BLaER1 (cell line): Measurements from ENCODE around the gene LHB.
A peak's percentile ranks its signal among the peaks of the same experiment; 100 is the strongest.
"Not testable (repeated sequence)": the region's sequence is repeated elsewhere in the genome, so short reads cannot be mapped to it uniquely, and the experiment has no call there.

Experiments
- H3K27ac ChIP-seq: shearing (Covaris generic); formaldehyde crosslinking; 2 replicates; pipeline ENCODE4 v1.8.1; 2022
- H3K27me3 ChIP-seq: shearing (Covaris generic); formaldehyde crosslinking; 2 replicates; pipeline ENCODE4 v1.8.1; 2022
- H3K36me3 ChIP-seq: shearing (Covaris generic); formaldehyde crosslinking; 2 replicates; pipeline ENCODE4 v1.8.1; 2022
- H3K4me1 ChIP-seq: shearing (Covaris generic); formaldehyde crosslinking; 2 replicates; pipeline ENCODE4 v1.8.1; 2022
- H3K4me2 ChIP-seq: shearing (Covaris generic); formaldehyde crosslinking; 2 replicates; pipeline ENCODE4 v1.8.1; 2022
- H3K4me3 ChIP-seq: shearing (Covaris generic); formaldehyde crosslinking; 2 replicates; pipeline ENCODE4 v1.8.1; 2022
- H3K9ac ChIP-seq: shearing (Covaris generic); formaldehyde crosslinking; 2 replicates; pipeline ENCODE4 v1.8.1; 2022
- H3K9me3 ChIP-seq: shearing (Covaris generic); formaldehyde crosslinking; 2 replicates; pipeline ENCODE4 v1.8.1; 2022
- H4K20me1 ChIP-seq: shearing (Covaris generic); formaldehyde crosslinking; 2 replicates; pipeline ENCODE4 v1.8.1; 2022
- Cebpa-rat ChIP-seq: shearing (Covaris generic); IDR thresholded peaks from 2 replicates; pipeline ENCODE4 v1.8.1; 2022

Gene LHB

GRCh38 chr19:49056101-49056901 is 39.4 kb upstream of the LHB start:
- TF ChIP-seq Cebpa-rat = no peak
- Histone ChIP-seq H3K4me2 (peak overlapping the region; percentile 75), H3K27ac (no peak overlapping the region), H4K20me1 (peaks cover 8% of the 10 kb centered on the region; the same call in 1 of the 2 replicates), H3K4me1 (peaks cover 31% of the 10 kb centered on the region), H3K36me3 (no peaks in the 10 kb centered on the region), H3K9me3 (no peaks in the 10 kb centered on the region), H3K27me3 (peaks cover 66% of the 10 kb centered on the region), H3K4me3 (peak overlapping the region; percentile 60), H3K9ac (no peak overlapping the region)

GRCh38 chr19:49050376-49051033 is 33.6 kb upstream of the LHB start:
- not testable (repeated sequence) for H3K27ac ChIP-seq, H3K4me1 ChIP-seq, H4K20me1 ChIP-seq, H3K4me2 ChIP-seq, H3K27me3 ChIP-seq, H3K4me3 ChIP-seq, H3K9me3 ChIP-seq, H3K9ac ChIP-seq, H3K36me3 ChIP-seq

- H3K27me3 ChIP-seq, H4K20me1 ChIP-seq, H3K4me2 ChIP-seq, H3K9ac ChIP-seq, H3K4me1 ChIP-seq, H3K4me3 ChIP-seq, H3K9me3 ChIP-seq, H3K36me3 ChIP-seq, H3K27ac ChIP-seq: not testable (repeated sequence)
These were observed 32.9 kb upstream of the LHB start for GRCh38 chr19:49049834-49050233.

GRCh38 chr19:49049011-49049410 is 32.1 kb upstream of the LHB start, which contains the start of gene CGB8:
TSS of gene CGB8 (minus strand) at chr19:49049111. CDS start at chr19:49048739, 372 bp downstream.
- not testable (repeated sequence) for H4K20me1 ChIP-seq, H3K36me3 ChIP-seq, H3K4me3 ChIP-seq, H3K4me2 ChIP-seq, H3K4me1 ChIP-seq, H3K9ac ChIP-seq, H3K27ac ChIP-seq, H3K9me3 ChIP-seq, H3K27me3 ChIP-seq

GRCh38 chr19:49043548-49043947 is 26.7 kb upstream of the LHB start, which contains the start of gene CGB5:
TSS of gene CGB5 (plus strand) at chr19:49043848. CDS start at chr19:49044210, 362 bp downstream.
- H3K9me3 ChIP-seq, H3K36me3 ChIP-seq, H3K4me2 ChIP-seq, H3K27me3 ChIP-seq, H4K20me1 ChIP-seq, H3K9ac ChIP-seq, H3K4me3 ChIP-seq, H3K27ac ChIP-seq: not testable (repeated sequence)
- H3K4me1 ChIP-seq = 0 out of 2 replicates have a peak, but pooled peaks cover 11% of the 10 kb centered on the region

- not testable (repeated sequence) for H3K9me3 ChIP-seq, H4K20me1 ChIP-seq, H3K36me3 ChIP-seq, H3K4me2 ChIP-seq, H3K4me3 ChIP-seq, H3K9ac ChIP-seq, H3K27me3 ChIP-seq, H3K27ac ChIP-seq
- H3K4me1 ChIP-seq = 0 out of 2 replicates have a peak, but pooled peaks cover 11% of the 10 kb centered on the region
These were observed 25.8 kb upstream of the LHB start for GRCh38 chr19:49042666-49043065.

- TF ChIP-seq Cebpa-rat = no peak
- Histone ChIP-seq H3K4me1 (0 out of 2 replicates have a peak, but pooled peaks cover 11% of the 10 kb centered on the region), H3K9ac (no peak overlapping the region), H3K36me3 (no peaks in the 10 kb centered on the region), H3K4me3 (no peak overlapping the region), H4K20me1 (no peaks in the 10 kb centered on the region), H3K9me3 (no peaks in the 10 kb centered on the region), H3K4me2 (no peak overlapping the region), H3K27ac (no peak overlapping the region), H3K27me3 (no peaks in the 10 kb centered on the region)
These were observed 25.3 kb upstream of the LHB start for GRCh38 chr19:49042177-49042576.

- Histone ChIP-seq H3K4me2 (peak overlapping the region; percentile 37; the same call in 1 of the 2 replicates), H3K4me1 (0 out of 2 replicates have a peak, but pooled peaks cover 11% of the 10 kb centered on the region)
- H3K9me3 ChIP-seq, H3K36me3 ChIP-seq, H3K4me3 ChIP-seq, H3K9ac ChIP-seq, H3K27me3 ChIP-seq, H4K20me1 ChIP-seq, H3K27ac ChIP-seq: not testable (repeated sequence)
These were observed 22.8 kb upstream of the LHB start for GRCh38 chr19:49039736-49040135.

- not testable (repeated sequence) for H3K27me3 ChIP-seq, H3K4me3 ChIP-seq, H3K27ac ChIP-seq, H4K20me1 ChIP-seq, H3K9me3 ChIP-seq, H3K36me3 ChIP-seq, H3K9ac ChIP-seq
- Histone ChIP-seq H3K4me2 (peak overlapping the region; percentile 37; the same call in 1 of the 2 replicates), H3K4me1 (0 out of 2 replicates have a peak, but pooled peaks cover 11% of the 10 kb centered on the region)
These were observed 21.8 kb upstream of the LHB start for GRCh38 chr19:49038557-49039276.

GRCh38 chr19:49038111-49038510 is 21.2 kb upstream of the LHB start:
- H3K9ac ChIP-seq, H4K20me1 ChIP-seq, H3K4me3 ChIP-seq, H3K9me3 ChIP-seq, H3K4me2 ChIP-seq, H3K27ac ChIP-seq, H3K36me3 ChIP-seq, H3K27me3 ChIP-seq: not testable (repeated sequence)
- H3K4me1 ChIP-seq = 0 out of 2 replicates have a peak, but pooled peaks cover 11% of the 10 kb centered on the region

GRCh38 chr19:49036815-49037214 is 19.9 kb upstream of the LHB start, which contains the start of gene CGB1:
TSS of gene CGB1 (minus strand) at chr19:49036895. CDS start at chr19:49036711, 184 bp downstream.
- not testable (repeated sequence) for H3K9ac ChIP-seq, H4K20me1 ChIP-seq, H3K27ac ChIP-seq, H3K4me2 ChIP-seq, H3K27me3 ChIP-seq, H3K36me3 ChIP-seq, H3K4me3 ChIP-seq, H3K9me3 ChIP-seq
- 0 out of 2 replicates have a peak, but pooled peaks cover 11% of the 10 kb centered on the region for H3K4me1 ChIP-seq

- H3K36me3 ChIP-seq, H3K4me1 ChIP-seq, H3K27me3 ChIP-seq, H4K20me1 ChIP-seq, H3K27ac ChIP-seq, H3K4me2 ChIP-seq, H3K4me3 ChIP-seq, H3K9me3 ChIP-seq, H3K9ac ChIP-seq: not testable (repeated sequence)
These were observed 14.9 kb upstream of the LHB start, which contains the start of gene CGB2 for GRCh38 chr19:49031642-49032301. TSS of gene CGB2 (plus strand) at chr19:49031890. CDS start at chr19:49032096, 206 bp downstream.

- H3K4me1 ChIP-seq, H3K4me2 ChIP-seq, H3K9me3 ChIP-seq, H3K27me3 ChIP-seq, H4K20me1 ChIP-seq, H3K9ac ChIP-seq, H3K36me3 ChIP-seq, H3K4me3 ChIP-seq, H3K27ac ChIP-seq: not testable (repeated sequence)
These were observed 13.4 kb upstream of the LHB start for GRCh38 chr19:49030323-49030722.
